GM12878 (cell line): ENCODE results near the gene SUGCT. TPM values are rescaled to one million over a fixed set of nuclear protein-coding genes. Genes with fewer than 3 reads are reported as not detected.

Source experiments
- ATAC-seq: fragments of 200-7000 bp; cut with Tn5 transposase; 3 replicates; pipeline ENCODE4 v1.9.1; 2020; ENCODE audit warnings: mild to moderate bottlenecking, moderate library complexity
- BruUV-seq: library from RNA; stranded (reverse); fragments of 400-500 nt; replicated peaks from 2 replicates; lab custom pipeline; 2021; lab: Mats Ljungman, UMichigan
- CTCF ChIA-PET: fragments of 300-600 bp; sonication (Branson Sonifier 250); formaldehyde crosslinking; extraction: SDS; loops from one replicate; lab custom pipeline; 2021; ENCODE audit warnings: inconsistent platforms; lab: Yijun Ruan, JAX
- POLR2A ChIA-PET: fragments of 350-600 bp; formaldehyde crosslinking; extraction: SDS; loops from one replicate; lab custom pipeline; 2021; ENCODE audit warnings: inconsistent platforms; lab: Charles Lee
- RAD21 ChIA-PET: fragments of 300-600 bp; sonication (Branson Sonifier 250); formaldehyde crosslinking; loops from one replicate; lab custom pipeline; 2023; ENCODE audit warnings: antibody characterized with exemption; ENCODE audit not compliant: unreplicated experiment; lab: Charles Lee
- SMC1A ChIA-PET: fragments of 300-600 bp; sonication (Branson Sonifier 250); formaldehyde crosslinking; loops from one replicate; lab custom pipeline; 2023; ENCODE audit not compliant: unreplicated experiment, uncharacterized antibody; lab: Charles Lee
- DNase-seq: peaks from one replicate; pipeline ENCODE4 v3.0.0-alpha.2; 2011; ENCODE audit warnings: low read depth, low spot score
- FAIRE-seq: peaks from 3 replicates; lab custom pipeline; 2011; peaks lifted over from hg19 to GRCh38; lab: Jason Lieb, UNC
- H2AFZ ChIP-seq: 2 replicates; pipeline ENCODE4 v1.6.0; 2011; ENCODE audit warnings: low read depth, low read length, control low read depth; ENCODE audit not compliant: control insufficient read depth
- H3K27ac ChIP-seq: 2 replicates; pipeline ENCODE4 v1.5.1; 2011; ENCODE audit warnings: control low read depth; ENCODE audit not compliant: control insufficient read depth, insufficient read depth
- H3K27me3 ChIP-seq, 2 experiments: replicated peaks in 1 of 2; 2 replicates each; pipeline versions ENCODE4 v1.6.0 to v1.6.1; 2011; ENCODE audit warnings: low read length in 1 of 2; ENCODE audit not compliant: control insufficient read depth in 2 of 2, insufficient read depth in 2 of 2
- H3K36me3 ChIP-seq, 2 experiments: 2 replicates each; pipeline ENCODE4 v1.5.1; 2011; ENCODE audit warnings: low read length in 1 of 2; ENCODE audit not compliant: control insufficient read depth in 2 of 2, insufficient read depth in 2 of 2
- H3K4me1 ChIP-seq: 2 replicates; pipeline ENCODE4 v1.6.1; 2011; ENCODE audit warnings: mild to moderate bottlenecking, low read length, moderate library complexity, mixed read lengths; ENCODE audit not compliant: control insufficient read depth, insufficient read depth
- H3K4me2 ChIP-seq: 2 replicates; pipeline ENCODE4 v1.6.0; 2011; ENCODE audit warnings: control low read depth; ENCODE audit not compliant: control insufficient read depth, insufficient read depth
- H3K4me3 ChIP-seq: fragments of 200-600 bp; sonication (generic); 2 replicates; pipeline ENCODE4 v1.5.1; 2016
- H3K79me2 ChIP-seq: 2 replicates; pipeline ENCODE4 v1.6.0; 2011; ENCODE audit warnings: low read length; ENCODE audit not compliant: control insufficient read depth, insufficient read depth
- H3K9ac ChIP-seq: 2 replicates; pipeline ENCODE4 v1.8.0; 2011; ENCODE audit warnings: low read length, control low read depth, mixed read lengths; ENCODE audit not compliant: control insufficient read depth, insufficient read depth
- H3K9me3 ChIP-seq: replicated peaks from 3 replicates; pipeline ENCODE4 v1.5.1; 2011; ENCODE audit warnings: mild to moderate bottlenecking, low read length; ENCODE audit not compliant: control insufficient read depth, insufficient read depth
- H4K20me1 ChIP-seq: 2 replicates; pipeline ENCODE4 v1.6.0; 2011; ENCODE audit not compliant: control insufficient read depth, insufficient read depth
- BHLHE40 ChIP-seq, 2 experiments: fragments of 450-650 bp in 1 of 2; IDR thresholded peaks; 2 replicates each; pipeline ENCODE4 v1.6.1; 2011 to 2017; ENCODE audit warnings: low read depth in 2 of 2, borderline replicate concordance in 1 of 2, improper control_type of control experiment in 1 of 2, low read length in 1 of 2, mild to moderate bottlenecking in 1 of 2
- CHD2 ChIP-seq: IDR thresholded peaks from 2 replicates; pipeline ENCODE4 v1.6.1; 2011; ENCODE audit warnings: low read depth, low read length, improper control_type of control experiment, borderline replicate concordance
- FOXM1 ChIP-seq: IDR thresholded peaks from 2 replicates; pipeline ENCODE4 v1.6.1; 2012; ENCODE audit warnings: low read depth, mild to moderate bottlenecking, inconsistent platforms, low read length, moderate library complexity
- HCFC1 ChIP-seq: fragments of 150-350 bp; IDR thresholded peaks from 2 replicates; pipeline ENCODE4 v1.6.1; 2014; ENCODE audit warnings: low read length
- IRF4 ChIP-seq: IDR thresholded peaks from 2 replicates; pipeline ENCODE4 v1.6.1; 2011; ENCODE audit warnings: low read depth, low read length
- MEF2B ChIP-seq: fragments of 450-650 bp; IDR thresholded peaks from 2 replicates; pipeline ENCODE4 v1.6.1; 2018; ENCODE audit warnings: mild to moderate bottlenecking, moderate library complexity; ENCODE audit not compliant: partially characterized antibody, poor library complexity, severe bottlenecking
- NFIC ChIP-seq: IDR thresholded peaks from 2 replicates; pipeline ENCODE4 v1.6.1; 2012; ENCODE audit warnings: low read depth, mild to moderate bottlenecking, inconsistent platforms, low read length, moderate library complexity
- PAX8 ChIP-seq: fragments of 450-650 bp; IDR thresholded peaks from 2 replicates; pipeline ENCODE4 v1.6.1; 2017; ENCODE audit warnings: mild to moderate bottlenecking, moderate library complexity
- RB1 ChIP-seq: fragments of 450-650 bp; formaldehyde crosslinking; IDR thresholded peaks from 2 replicates; pipeline ENCODE4 v1.6.1; 2017; ENCODE audit warnings: mild to moderate bottlenecking, borderline replicate concordance
- RBBP5 ChIP-seq: fragments of 200-600 bp; sonication (generic); conservative IDR thresholded peaks from 2 replicates; pipeline ENCODE4 v1.6.1; 2016
- RCOR1 ChIP-seq: conservative IDR thresholded peaks from 2 replicates; pipeline ENCODE4 v1.6.1; 2012; ENCODE audit warnings: low read depth, low read length, improper control_type of control experiment
- RELA ChIP-seq: fragments of 450-650 bp; IDR thresholded peaks from 2 replicates; pipeline ENCODE4 v1.8.0; 2014; ENCODE audit warnings: borderline replicate concordance; ENCODE audit not compliant: partially characterized antibody
- ZNF622 ChIP-seq: fragments of 450-650 bp; IDR thresholded peaks from 2 replicates; pipeline ENCODE4 v1.6.1; 2017; ENCODE audit warnings: mild to moderate bottlenecking, inconsistent platforms
- WGBS: methylation state at CpG from one replicate; pipeline ENCODE4 v1.1.6; 2016; ENCODE audit warnings: low lambda C conversion rate; ENCODE audit not compliant: insufficient replicate concordance, insufficient coverage; ENCODE audit errors: missing lambda C conversion rate; 5-methylcytosine and 5-hydroxymethylcytosine counted together
- in situ Hi-C: fragments of 300-500 bp; cut with MboI; formaldehyde crosslinking; loops from 9 replicates; pipeline ENCODE4 v1.14.3; 2018; ENCODE audit warnings: mixed read lengths
- intact Hi-C: fragments of 100-400 bp; cut with micrococcal nuclease; formaldehyde crosslinking; loops from one replicate; pipeline ENCODE4 v1.14.2; 2022; ENCODE audit not compliant: unreplicated experiment
- polyA plus RNA-seq, 11 experiments: library from polyadenylated mRNA; depleted of rRNA in 4 of 11; unstranded in 6 of 11; stranded (reverse) in 5 of 11; fragments of >200 nt; fragmentation: Nextera tagmentation in 4 of 11; fragmentation: Illumina TruSeq in 1 of 11; extraction: Ambion mirVana in 4 of 11; extraction: Trizol in 1 of 11; gene quantifications; 1 replicate in 1 of 11; 2 replicates in 10 of 11; pipeline versions ENCODE4 v1.2.1 to v1.2.3, GENCODE V29; 2011 to 2016; ENCODE audit warnings: inconsistent platforms in 2 of 11, missing spikeins in 2 of 11, low read depth in 1 of 11
- total RNA-seq, 4 experiments: library from RNA; depleted of rRNA in 3 of 4; stranded (reverse); fragments of >200 nt in 3 of 4; fragmentation: Illumina TruSeq in 1 of 4; extraction: Trizol in 1 of 4; gene quantifications; 2 replicates each; pipeline versions ENCODE4 v1.2.1 to v1.2.3, GENCODE V29; 2013 to 2021
- TF ChIP-seq, protein P1 (sequence below): IDR thresholded peaks from 2 replicates; pipeline ENCODE4 v1.6.1; 2012; ENCODE audit warnings: mild to moderate bottlenecking, low read depth, low read length
- TF ChIP-seq, protein P2 (sequence below): IDR thresholded peaks from 2 replicates; pipeline ENCODE4 v1.6.1; 2012; ENCODE audit warnings: low read depth, low read length, improper control_type of control experiment
- TF ChIP-seq, protein P3 (sequence below): IDR thresholded peaks from 2 replicates; pipeline ENCODE4 v1.6.1; 2011; ENCODE audit warnings: mild to moderate bottlenecking, low read depth, low read length, moderate library complexity; ENCODE audit not compliant: insufficient replicate concordance

The SUGCT gene
- total and polyA plus RNA-seq, 10 of the 15 experiments (the other 5 are each of a cell fraction or from before 2014, with no cell fraction given): 0.08 to 1.2 (median 0.67) TPM; not detected in 1

DNA sequence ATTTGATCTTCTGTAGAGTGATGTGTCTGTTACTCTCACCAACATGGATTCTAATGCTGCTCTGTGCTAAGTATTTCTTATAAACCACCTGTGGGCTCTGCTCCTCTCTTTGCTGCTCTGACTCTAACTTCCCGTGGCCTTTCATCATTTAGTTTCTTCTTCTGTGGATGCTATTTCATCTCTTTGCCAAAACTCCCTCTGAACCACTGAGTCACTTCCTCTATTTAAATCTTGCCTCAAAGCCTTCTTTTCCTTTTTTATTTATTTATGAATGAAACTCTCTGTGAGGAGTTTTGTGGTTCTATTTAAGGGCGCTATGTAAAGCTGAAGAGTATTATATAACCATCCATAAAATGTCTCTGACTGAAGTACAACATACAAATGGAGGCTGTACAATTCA is 538.5 kb downstream of the SUGCT start (continued):
- TF ChIP-seq, protein P1, sequence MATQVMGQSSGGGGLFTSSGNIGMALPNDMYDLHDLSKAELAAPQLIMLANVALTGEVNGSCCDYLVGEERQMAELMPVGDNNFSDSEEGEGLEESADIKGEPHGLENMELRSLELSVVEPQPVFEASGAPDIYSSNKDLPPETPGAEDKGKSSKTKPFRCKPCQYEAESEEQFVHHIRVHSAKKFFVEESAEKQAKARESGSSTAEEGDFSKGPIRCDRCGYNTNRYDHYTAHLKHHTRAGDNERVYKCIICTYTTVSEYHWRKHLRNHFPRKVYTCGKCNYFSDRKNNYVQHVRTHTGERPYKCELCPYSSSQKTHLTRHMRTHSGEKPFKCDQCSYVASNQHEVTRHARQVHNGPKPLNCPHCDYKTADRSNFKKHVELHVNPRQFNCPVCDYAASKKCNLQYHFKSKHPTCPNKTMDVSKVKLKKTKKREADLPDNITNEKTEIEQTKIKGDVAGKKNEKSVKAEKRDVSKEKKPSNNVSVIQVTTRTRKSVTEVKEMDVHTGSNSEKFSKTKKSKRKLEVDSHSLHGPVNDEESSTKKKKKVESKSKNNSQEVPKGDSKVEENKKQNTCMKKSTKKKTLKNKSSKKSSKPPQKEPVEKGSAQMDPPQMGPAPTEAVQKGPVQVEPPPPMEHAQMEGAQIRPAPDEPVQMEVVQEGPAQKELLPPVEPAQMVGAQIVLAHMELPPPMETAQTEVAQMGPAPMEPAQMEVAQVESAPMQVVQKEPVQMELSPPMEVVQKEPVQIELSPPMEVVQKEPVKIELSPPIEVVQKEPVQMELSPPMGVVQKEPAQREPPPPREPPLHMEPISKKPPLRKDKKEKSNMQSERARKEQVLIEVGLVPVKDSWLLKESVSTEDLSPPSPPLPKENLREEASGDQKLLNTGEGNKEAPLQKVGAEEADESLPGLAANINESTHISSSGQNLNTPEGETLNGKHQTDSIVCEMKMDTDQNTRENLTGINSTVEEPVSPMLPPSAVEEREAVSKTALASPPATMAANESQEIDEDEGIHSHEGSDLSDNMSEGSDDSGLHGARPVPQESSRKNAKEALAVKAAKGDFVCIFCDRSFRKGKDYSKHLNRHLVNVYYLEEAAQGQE: no peak
- no peak for TF ChIP-seq ZNF622
- TF ChIP-seq BHLHE40 (IDR thresholded peaks at IDR 0.05; ENCODE audit: borderline replicate concordance in 1 of 2, low read depth in 2 of 2, low read length in 1 of 2): no peak
- TF ChIP-seq, protein P2, sequence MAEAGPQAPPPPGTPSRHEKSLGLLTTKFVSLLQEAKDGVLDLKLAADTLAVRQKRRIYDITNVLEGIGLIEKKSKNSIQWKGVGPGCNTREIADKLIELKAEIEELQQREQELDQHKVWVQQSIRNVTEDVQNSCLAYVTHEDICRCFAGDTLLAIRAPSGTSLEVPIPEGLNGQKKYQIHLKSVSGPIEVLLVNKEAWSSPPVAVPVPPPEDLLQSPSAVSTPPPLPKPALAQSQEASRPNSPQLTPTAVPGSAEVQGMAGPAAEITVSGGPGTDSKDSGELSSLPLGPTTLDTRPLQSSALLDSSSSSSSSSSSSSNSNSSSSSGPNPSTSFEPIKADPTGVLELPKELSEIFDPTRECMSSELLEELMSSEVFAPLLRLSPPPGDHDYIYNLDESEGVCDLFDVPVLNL: no peak
- TF ChIP-seq IRF4: no peak
- no peak for TF ChIP-seq NFIC

DNA sequence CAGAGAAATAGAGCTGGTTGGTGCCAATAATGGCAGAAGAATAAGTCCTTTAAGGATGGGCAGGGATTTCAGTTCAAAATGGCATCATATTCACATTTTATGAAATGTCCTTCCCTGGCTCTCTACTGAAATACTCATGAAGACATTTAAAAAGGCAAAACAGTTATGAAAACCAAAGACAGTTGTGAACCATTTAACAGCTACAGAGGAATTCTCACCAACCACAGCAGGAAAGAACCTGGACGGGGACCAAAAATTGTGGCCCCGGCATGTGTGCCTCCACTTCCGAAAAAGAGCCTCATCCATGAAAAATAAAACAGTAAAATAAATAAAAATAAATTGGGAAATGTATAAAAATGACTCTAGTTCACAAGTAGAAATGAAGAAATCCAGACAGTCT is 539.5 kb downstream of the SUGCT start:
- BruUV-seq: no TSS peak
- H3K9ac ChIP-seq: no peak overlapping the region
- RAD21 ChIA-PET: no interaction called here
- no peaks in the 10 kb centered on the region for H4K20me1 ChIP-seq
- in situ Hi-C loops (no loop called here), intact Hi-C loops (no loop called here)
- no peaks in the 10 kb centered on the region for H3K36me3 ChIP-seq
- H3K4me1 ChIP-seq: no peaks in the 10 kb centered on the region
- SMC1A ChIA-PET: no interaction called here
- POLR2A ChIA-PET: no interaction called here
- H3K27ac ChIP-seq: no peak overlapping the region
- 32% methylated on average over 3 of the region's 3 CpGs for WGBS
- CTCF ChIA-PET: interaction anchor here (0.7 kb wide), 1 partner anchor 47 kb away, joined by 3 read pairs; no protein-coding TSS in a partner anchor
- H3K27me3 ChIP-seq: no peaks in the 10 kb centered on the region
- H3K79me2 ChIP-seq: no peaks in the 10 kb centered on the region
- H3K9me3 ChIP-seq: no peaks in the 10 kb centered on the region
- ATAC-seq (no peak), DNase-seq (no peak), FAIRE-seq (no peak)
- no peak overlapping the region for H3K4me3 ChIP-seq
- H2AFZ ChIP-seq: no peak overlapping the region
- H3K4me2 ChIP-seq: no peak overlapping the region
- TF ChIP-seq FOXM1 (no peak), RB1 (no peak), PAX8 (no peak), MEF2B (no peak), RBBP5 (no peak), CHD2 (no peak), ZNF622 (no peak), HCFC1 (no peak), RCOR1 (no peak), RELA (no peak)
- TF ChIP-seq, protein P3, sequence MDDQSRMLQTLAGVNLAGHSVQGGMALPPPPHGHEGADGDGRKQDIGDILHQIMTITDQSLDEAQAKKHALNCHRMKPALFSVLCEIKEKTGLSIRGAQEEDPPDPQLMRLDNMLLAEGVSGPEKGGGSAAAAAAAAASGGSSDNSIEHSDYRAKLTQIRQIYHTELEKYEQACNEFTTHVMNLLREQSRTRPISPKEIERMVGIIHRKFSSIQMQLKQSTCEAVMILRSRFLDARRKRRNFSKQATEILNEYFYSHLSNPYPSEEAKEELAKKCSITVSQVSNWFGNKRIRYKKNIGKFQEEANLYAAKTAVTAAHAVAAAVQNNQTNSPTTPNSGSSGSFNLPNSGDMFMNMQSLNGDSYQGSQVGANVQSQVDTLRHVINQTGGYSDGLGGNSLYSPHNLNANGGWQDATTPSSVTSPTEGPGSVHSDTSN: no peak
